ENCODE data around the gene SNRNP35. TPM values are rescaled to one million over a fixed set of nuclear protein-coding genes. Genes with fewer than 3 reads are reported as not detected.
"Not testable (repeated sequence)": the region's sequence is repeated elsewhere in the genome, so short reads cannot be mapped to it uniquely, and the experiment has no call there.

Gene SNRNP35
- total RNA-seq, 1 donor from 2014 or later: 10.3 TPM

- DNase-seq (ENCODE audit: low read depth) (no peak), FAIRE-seq (no peak)
- Histone ChIP-seq H3K27me3 (ENCODE audit: control insufficient read depth, insufficient read depth, low read length) (no peaks in the 10 kb centered on the region), H3K4me3 (ENCODE audit: low read depth, low read length) (no peak overlapping the region), H3K36me3 (ENCODE audit: control insufficient read depth, insufficient read depth, low read length) (peaks cover 7% of the 10 kb centered on the region)
- no peak for TF ChIP-seq CTCF (IDR thresholded peaks at IDR 0.05; ENCODE audit: insufficient read depth, low read length, severe bottlenecking)
Measured at GRCh38 chr12:123475246-123475703, 17.3 kb downstream of the SNRNP35 start.

DNA sequence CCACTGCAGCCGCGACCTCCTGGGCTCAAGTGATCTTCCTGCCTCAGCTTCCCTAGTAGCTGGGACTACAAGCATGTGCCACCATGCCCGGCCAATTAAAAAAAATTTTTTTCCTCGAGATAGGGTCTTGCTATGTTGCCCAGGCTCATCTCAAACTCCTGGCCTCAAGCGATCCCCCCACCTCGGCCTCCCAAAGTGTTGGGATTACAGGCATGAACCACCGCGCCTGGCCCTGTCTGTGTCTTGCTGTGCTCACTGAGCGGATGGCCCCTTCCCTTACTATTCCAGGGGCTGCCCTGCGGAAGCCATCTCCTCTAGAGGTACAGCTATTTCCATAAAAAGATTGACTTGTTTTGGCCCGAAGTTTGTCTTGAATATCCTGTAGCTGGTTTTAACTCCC is 20.1 kb downstream of the SNRNP35 start:
- no peak for FAIRE-seq
- DNase-seq (ENCODE audit: low read depth): no peak
- TF ChIP-seq CTCF (IDR thresholded peaks at IDR 0.05; ENCODE audit: insufficient read depth, low read length, severe bottlenecking): no peak
- Histone ChIP-seq H3K27me3 (ENCODE audit: control insufficient read depth, insufficient read depth, low read length) (no peaks in the 10 kb centered on the region), H3K36me3 (ENCODE audit: control insufficient read depth, insufficient read depth, low read length) (peaks cover 7% of the 10 kb centered on the region), H3K4me3 (ENCODE audit: low read depth, low read length) (no peak overlapping the region)

GRCh38 chr12:123478762-123479161 is 20.8 kb downstream of the SNRNP35 start:
- no peak for FAIRE-seq
- H3K36me3 ChIP-seq (ENCODE audit: control insufficient read depth, insufficient read depth, low read length): peaks cover 11% of the 10 kb centered on the region
- no peak for TF ChIP-seq CTCF (IDR thresholded peaks at IDR 0.05; ENCODE audit: insufficient read depth, low read length, severe bottlenecking)
- no peaks in the 10 kb centered on the region for H3K27me3 ChIP-seq (ENCODE audit: control insufficient read depth, insufficient read depth, low read length)
- H3K4me3 ChIP-seq (ENCODE audit: low read depth, low read length): no peak overlapping the region
- no peak for DNase-seq (ENCODE audit: low read depth)

GRCh38 chr12:123479442-123480180 is 21.7 kb downstream of the SNRNP35 start:
- DNase-seq (ENCODE audit: low read depth) (no peak), FAIRE-seq (no peak)
- Histone ChIP-seq H3K4me3 (ENCODE audit: low read depth, low read length) (no peak overlapping the region), H3K36me3 (ENCODE audit: control insufficient read depth, insufficient read depth, low read length) (peaks cover 13% of the 10 kb centered on the region), H3K27me3 (ENCODE audit: control insufficient read depth, insufficient read depth, low read length) (no peaks in the 10 kb centered on the region)
- no peak for TF ChIP-seq CTCF (IDR thresholded peaks at IDR 0.05; ENCODE audit: insufficient read depth, low read length, severe bottlenecking)

DNA sequence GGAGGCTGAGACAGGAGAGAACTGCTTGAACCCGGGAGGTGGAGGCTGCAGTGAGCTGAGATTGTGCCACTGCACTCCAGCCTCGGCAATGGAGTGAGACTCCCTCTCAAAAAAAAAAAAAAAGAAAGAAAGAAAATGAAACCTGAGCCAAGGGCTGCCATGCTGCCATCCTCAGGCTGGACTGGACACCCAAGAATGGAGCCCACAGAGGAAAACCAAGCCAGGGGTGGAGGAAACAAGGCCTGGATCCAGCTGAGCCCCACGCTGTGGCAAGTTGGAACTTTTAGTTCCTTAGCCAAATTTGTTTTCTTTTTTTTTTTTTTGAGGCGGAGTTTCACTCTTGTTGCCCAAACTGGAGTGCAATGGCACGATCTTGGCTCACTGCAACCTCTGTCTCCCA is 23.3 kb downstream of the SNRNP35 start:
- H3K4me3 ChIP-seq (ENCODE audit: low read depth, low read length); H3K27me3 ChIP-seq (ENCODE audit: control insufficient read depth, insufficient read depth, low read length); FAIRE-seq; DNase-seq (ENCODE audit: low read depth): not testable (repeated sequence)
- H3K36me3 ChIP-seq (ENCODE audit: control insufficient read depth, insufficient read depth, low read length): peaks cover 11% of the 10 kb centered on the region

GRCh38 chr12:123482876-123483275 is 24.9 kb downstream of the SNRNP35 start:
- no peaks in the 10 kb centered on the region for H3K27me3 ChIP-seq (ENCODE audit: control insufficient read depth, insufficient read depth, low read length)
- peaks cover 9% of the 10 kb centered on the region for H3K36me3 ChIP-seq (ENCODE audit: control insufficient read depth, insufficient read depth, low read length)
- TF ChIP-seq CTCF (IDR thresholded peaks at IDR 0.05; ENCODE audit: insufficient read depth, low read length, severe bottlenecking): no peak
- no peak overlapping the region for H3K4me3 ChIP-seq (ENCODE audit: low read depth, low read length)
- no peak for FAIRE-seq
- no peak for DNase-seq (ENCODE audit: low read depth)
